Measurements from ENCODE around the gene ZNF800.

The ZNF800 gene

GRCh38 chr7:127346575-127347256 is 45.8 kb downstream of the ZNF800 start:
- DNase-seq: no peak

GRCh38 chr7:127342596-127342995 is 49.9 kb downstream of the ZNF800 start:
- DNase-seq: no peak

- no peak for DNase-seq
Observed at GRCh38 chr7:127338122-127338521, 54.4 kb downstream of the ZNF800 start.

- no peak for DNase-seq
Observed at GRCh38 chr7:127337581-127337980, 54.9 kb downstream of the ZNF800 start.

- DNase-seq: no peak
Observed at GRCh38 chr7:127336458-127336857, 56.0 kb downstream of the ZNF800 start.

- DNase-seq: no peak
Observed at GRCh38 chr7:127332880-127333279, 59.6 kb downstream of the ZNF800 start.

GRCh38 chr7:127330070-127330469 is 62.4 kb downstream of the ZNF800 start:
- DNase-seq: no peak

- DNase-seq: no peak
Observed at GRCh38 chr7:127322832-127323493, 69.5 kb downstream of the ZNF800 start.

GRCh38 chr7:127322351-127322750 is 70.2 kb downstream of the ZNF800 start:
- DNase-seq: no peak

- DNase-seq: no peak
Observed at GRCh38 chr7:127320974-127321373, 71.5 kb downstream of the ZNF800 start.

Data from activated CD4-positive, alpha-beta T cell treated with anti-CD3 and anti-CD28 coated beads, Interleukin-2, amount 50 U/mL, for 1 hour (primary cell).